ENCODE measurements around the gene NPY1R. TPM values are rescaled to one million over a fixed set of nuclear protein-coding genes. Genes with fewer than 3 reads are reported as not detected.

NPY1R gene
- total RNA-seq (2021; ENCODE audit: unreplicated experiment) (0.39 TPM), Bru-seq, nascent RNA (percentile 8 among the genes with signal in this experiment), BruChase-seq, experiment 1, labeled RNA remaining after a 6-hour chase (percentile 8 among the genes with signal in this experiment), BruChase-seq, experiment 2, labeled RNA remaining after a 2-hour chase (percentile 28 among the genes with signal in this experiment)
- polyA plus RNA-seq (2012), result 0.02 and 0.13 TPM in 2 replicates
- long read RNA-seq, partial matches to known transcripts, result 0 of 1 reads
- long read RNA-seq, other reads (novel, unspliced or antisense), result 0 of 1 reads

DNA sequence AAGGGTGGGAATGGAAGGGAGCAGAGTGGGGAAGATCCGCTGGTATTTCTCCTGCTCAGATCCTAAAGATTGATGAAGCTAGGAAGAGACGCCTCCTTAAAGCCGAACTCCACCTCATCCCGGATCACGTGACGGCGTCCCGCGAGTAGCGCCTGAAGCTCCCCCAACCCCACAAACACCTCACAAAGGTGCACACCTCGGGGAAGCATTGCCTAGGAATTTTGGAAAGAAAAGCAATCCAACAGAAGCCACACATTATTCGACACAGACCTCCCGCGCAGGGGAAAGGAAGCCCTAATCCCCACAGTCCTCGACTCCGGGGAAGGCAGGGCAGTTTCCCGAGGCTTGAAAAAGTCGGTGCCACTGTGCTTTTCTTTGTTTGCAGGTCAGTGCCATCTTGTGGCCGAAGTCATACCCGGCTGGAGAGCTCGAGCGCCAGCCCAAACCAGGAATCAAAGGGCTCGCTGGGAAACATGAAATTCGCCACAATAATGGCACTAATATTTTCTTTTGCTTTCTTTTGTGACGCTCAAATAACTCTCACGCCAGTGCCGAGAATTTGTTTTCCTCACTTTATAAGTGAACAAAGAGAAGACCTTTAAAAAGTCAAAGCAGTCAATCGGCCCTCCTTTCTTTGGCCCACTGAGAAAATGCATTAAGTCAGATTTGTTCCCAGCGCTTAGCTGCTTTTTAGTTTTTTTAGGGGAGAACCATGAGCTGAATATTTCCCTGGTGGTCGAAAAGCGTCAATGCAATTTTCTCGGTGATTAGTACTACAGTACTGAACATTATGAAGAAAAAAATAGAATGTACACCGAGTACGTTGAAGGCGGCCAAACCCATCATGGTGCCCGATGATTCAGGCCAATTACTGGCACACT, at the start of gene NPY1R:
NPY1R (minus strand) TSS at position 71 of the 881 bp plus-strand sequence. CDS start 6,042 bp downstream, outside the sequence.
- H4K20me1 ChIP-seq (ENCODE audit: insufficient read depth), result no peaks in the 10 kb centered on the region
- CTCF ChIA-PET, result interaction anchor here (1.3 kb wide), 1 partner anchor 9 kb away, joined by 5 read pairs; no protein-coding TSS in a partner anchor
- peak within 1 kb of the TSS; percentile 17 to 37; a peak in 3 of 4 replicates for H3K4me3 ChIP-seq (replicated peaks in 1 of 2; ENCODE audit: low read depth in 1 of 2, low read length in 2 of 2)
- H3K79me2 ChIP-seq (ENCODE audit: insufficient read depth, low read length), result no peaks in the 10 kb centered on the region
- POLR2A ChIA-PET, result no interaction called here
- H3K9ac ChIP-seq (ENCODE audit: low read length), result no peak within 1 kb of the TSS
- no peaks in the 10 kb centered on the region for H3K9me2 ChIP-seq (ENCODE audit: insufficient read depth)
- H3K4me1 ChIP-seq (ENCODE audit: control insufficient read depth in 1 of 2, insufficient read depth in 2 of 2, low read length in 2 of 2), result no peaks in the 10 kb centered on the region; a peak in 1 of 4 replicates
- peak; percentile 90 for ATAC-seq
- intact Hi-C loops (cut with micrococcal nuclease), result loop anchor here (1.0 to 5.0 kb wide), 2 partner anchors 284 to 835 kb away; no protein-coding TSS in a partner anchor
- no peaks in the 10 kb centered on the region for H3K9me3 ChIP-seq (ENCODE audit: control insufficient read depth in 1 of 2, insufficient read depth in 1 of 2, low read depth in 1 of 2, low read length in 2 of 2)
- H3K27ac ChIP-seq (ENCODE audit: low read depth, low read length), result no peak within 1 kb of the TSS
- no peak for TF ChIP-seq ZNF274 (IDR thresholded peaks at IDR 0.05; ENCODE audit: low read depth, low read length)
- TF ChIP-seq RAD21 (IDR thresholded peaks at IDR 0.05; ENCODE audit: low read depth), result peak; percentile 62
- TF ChIP-seq FOSL1 (IDR thresholded peaks at IDR 0.05; ENCODE audit: low read depth), result no peak
- TF ChIP-seq POLR2A (IDR thresholded peaks at IDR 0.05; ENCODE audit: borderline replicate concordance, extremely low read depth, insufficient read depth, insufficient read length), result no peak
- TF ChIP-seq, protein P1, sequence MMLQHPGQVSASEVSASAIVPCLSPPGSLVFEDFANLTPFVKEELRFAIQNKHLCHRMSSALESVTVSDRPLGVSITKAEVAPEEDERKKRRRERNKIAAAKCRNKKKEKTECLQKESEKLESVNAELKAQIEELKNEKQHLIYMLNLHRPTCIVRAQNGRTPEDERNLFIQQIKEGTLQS (IDR thresholded peaks at IDR 0.05), result no peak
- TF ChIP-seq ZFX (IDR thresholded peaks at IDR 0.05), result no peak
- TF ChIP-seq, protein P2, sequence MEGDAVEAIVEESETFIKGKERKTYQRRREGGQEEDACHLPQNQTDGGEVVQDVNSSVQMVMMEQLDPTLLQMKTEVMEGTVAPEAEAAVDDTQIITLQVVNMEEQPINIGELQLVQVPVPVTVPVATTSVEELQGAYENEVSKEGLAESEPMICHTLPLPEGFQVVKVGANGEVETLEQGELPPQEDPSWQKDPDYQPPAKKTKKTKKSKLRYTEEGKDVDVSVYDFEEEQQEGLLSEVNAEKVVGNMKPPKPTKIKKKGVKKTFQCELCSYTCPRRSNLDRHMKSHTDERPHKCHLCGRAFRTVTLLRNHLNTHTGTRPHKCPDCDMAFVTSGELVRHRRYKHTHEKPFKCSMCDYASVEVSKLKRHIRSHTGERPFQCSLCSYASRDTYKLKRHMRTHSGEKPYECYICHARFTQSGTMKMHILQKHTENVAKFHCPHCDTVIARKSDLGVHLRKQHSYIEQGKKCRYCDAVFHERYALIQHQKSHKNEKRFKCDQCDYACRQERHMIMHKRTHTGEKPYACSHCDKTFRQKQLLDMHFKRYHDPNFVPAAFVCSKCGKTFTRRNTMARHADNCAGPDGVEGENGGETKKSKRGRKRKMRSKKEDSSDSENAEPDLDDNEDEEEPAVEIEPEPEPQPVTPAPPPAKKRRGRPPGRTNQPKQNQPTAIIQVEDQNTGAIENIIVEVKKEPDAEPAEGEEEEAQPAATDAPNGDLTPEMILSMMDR (IDR thresholded peaks at IDR 0.05 in 2 of 3, conservative IDR thresholded peaks at IDR 0.05 in 1 of 3; ENCODE audit: borderline replicate concordance in 1 of 3, insufficient read depth in 1 of 3, low read depth in 2 of 3, low read length in 2 of 3), result peak; percentile 34 to 62 (median 61); a peak in 5 of 6 replicates
- no peak for TF ChIP-seq CBX3 (IDR thresholded peaks at IDR 0.05; ENCODE audit: low read depth)
- TF ChIP-seq CEBPB (IDR thresholded peaks at IDR 0.05; ENCODE audit: low read depth), result no peak
- TF ChIP-seq EZH2 (IDR thresholded peaks at IDR 0.05), result no peak
- TF ChIP-seq SP1 (IDR thresholded peaks at IDR 0.05; ENCODE audit: low read depth), result no peak
- TF ChIP-seq SRF (IDR thresholded peaks at IDR 0.05; ENCODE audit: low read depth), result no peak
- TF ChIP-seq SIN3A (IDR thresholded peaks at IDR 0.05; ENCODE audit: low read depth), result no peak
- H3K27me3 ChIP-seq (ENCODE audit: insufficient read depth, low read length), result no peaks in the 10 kb centered on the region
- no TSS peak for BruUV-seq (replicated peaks)
- RAD21 ChIA-PET (ENCODE audit: low non-redundant PET in 1 of 2, low total read pairs in 2 of 2, uncharacterized antibody in 2 of 2, unreplicated experiment in 2 of 2), result no interaction called here
- peak; percentile 34 for DNase-seq (ENCODE audit: low read depth, low spot score)
- H3K4me2 ChIP-seq (ENCODE audit: low read length), result peak within 1 kb of the TSS; percentile 67
- peak within 1 kb of the TSS; percentile 90 for H2AFZ ChIP-seq (ENCODE audit: low read depth, low read length, poor library complexity, severe bottlenecking)
- H3K36me3 ChIP-seq (ENCODE audit: control insufficient read depth in 1 of 2, insufficient read depth in 2 of 2, low read length in 2 of 2), result no peaks in the 10 kb centered on the region
